ENCODE measurements around the gene RHBG. TPM values are rescaled to one million over a fixed set of nuclear protein-coding genes. Genes with fewer than 3 reads are reported as not detected.
A peak's percentile ranks its signal among the peaks of the same experiment; 100 is the strongest.
"Not testable (repeated sequence)": the region's sequence is repeated elsewhere in the genome, so short reads cannot be mapped to it uniquely, and the experiment has no call there.

Gene RHBG
- total RNA-seq, 3 donors from 2014 or later: not detected

- intact Hi-C loops (cut with DNase I, micrococcal nuclease): no loop called here
- ATAC-seq (no peak), DNase-seq (peak in 2 of 3 donors; percentile 13 to 30)
- Histone ChIP-seq H3K4me1 (ENCODE audit: low read depth) (peaks cover 17% of the 10 kb centered on the region), H3K36me3 (ENCODE audit: low read depth) (no peaks in the 10 kb centered on the region), H3K9me3 (no peaks in the 10 kb centered on the region), H3K4me3 (peak overlapping the region; percentile 63)
- TF ChIP-seq CTCF (IDR thresholded peaks at IDR 0.05): no peak
Observed at GRCh38 chr1:156337052-156337887, 31.7 kb upstream of the RHBG start.

- TF ChIP-seq CTCF (IDR thresholded peaks at IDR 0.05): no peak
Observed at GRCh38 chr1:156337888-156338179, 31.2 kb upstream of the RHBG start.

GRCh38 chr1:156338180-156338976 is 30.6 kb upstream of the RHBG start, which contains the start of the genes CCT3 and TSACC:
CCT3 (minus strand) TSS chr1:156338292; CDS start chr1:156338184, 108 bp downstream.
TSACC (plus strand) TSS chr1:156338526; CDS start chr1:156339758, 1,232 bp downstream.
- H3K4me3 ChIP-seq: peak within 1 kb of the TSS; percentile 63
- intact Hi-C loops (cut with DNase I, micrococcal nuclease): no loop called here
- H3K9me3 ChIP-seq: no peaks in the 10 kb centered on the region
- peaks cover 17% of the 10 kb centered on the region for H3K4me1 ChIP-seq (ENCODE audit: low read depth)
- ATAC-seq (peak; percentile 97), DNase-seq (peak; percentile 99)
- no peak for TF ChIP-seq CTCF (IDR thresholded peaks at IDR 0.05)
- H3K36me3 ChIP-seq (ENCODE audit: low read depth): no peaks in the 10 kb centered on the region

More at GRCh38 chr1:156337888-156338179, 31.2 kb upstream of the RHBG start:
- Histone ChIP-seq H3K4me3 (peak overlapping the region; percentile 63), H3K4me1 (ENCODE audit: low read depth) (peaks cover 17% of the 10 kb centered on the region), H3K9me3 (no peaks in the 10 kb centered on the region), H3K36me3 (ENCODE audit: low read depth) (no peaks in the 10 kb centered on the region)
- peak; percentile 28 for ATAC-seq
- intact Hi-C loops (cut with DNase I, micrococcal nuclease): no loop called here
- no peak for DNase-seq

GRCh38 chr1:156342166-156342955 is 26.6 kb upstream of the RHBG start:
- DNase-seq: no peak
- H3K4me1 ChIP-seq (ENCODE audit: low read depth): peaks cover under 1% of the 10 kb centered on the region
- H3K9me3 ChIP-seq: no peaks in the 10 kb centered on the region
- no peak overlapping the region for H3K4me3 ChIP-seq
- no peak for TF ChIP-seq CTCF (IDR thresholded peaks at IDR 0.05)
- intact Hi-C loops (cut with DNase I, micrococcal nuclease): no loop called here
- no peaks in the 10 kb centered on the region for H3K36me3 ChIP-seq (ENCODE audit: low read depth)
- no peak for ATAC-seq

GRCh38 chr1:156344409-156344808 is 24.6 kb upstream of the RHBG start:
- no peak for ATAC-seq
- H3K36me3 ChIP-seq (ENCODE audit: low read depth): no peaks in the 10 kb centered on the region
- intact Hi-C loops (cut with DNase I, micrococcal nuclease): no loop called here

GRCh38 chr1:156346035-156346434 is 23.0 kb upstream of the RHBG start:
- intact Hi-C loops (cut with DNase I, micrococcal nuclease); H3K36me3 ChIP-seq (ENCODE audit: low read depth); DNase-seq; ATAC-seq; H3K4me3 ChIP-seq; H3K4me1 ChIP-seq (ENCODE audit: low read depth); H3K9me3 ChIP-seq: not testable (repeated sequence)

More at GRCh38 chr1:156344409-156344808, 24.6 kb upstream of the RHBG start:
- Histone ChIP-seq H3K4me3 (no peak overlapping the region), H3K9me3 (no peaks in the 10 kb centered on the region), H3K4me1 (ENCODE audit: low read depth) (no peaks in the 10 kb centered on the region)
- no peak for TF ChIP-seq CTCF (IDR thresholded peaks at IDR 0.05)
- DNase-seq: no peak
